Measurements from ENCODE around the gene TUBB8.
"Not testable (repeated sequence)": the region's sequence is repeated elsewhere in the genome, so short reads cannot be mapped to it uniquely, and the experiment has no call there.

The TUBB8 gene

DNA sequence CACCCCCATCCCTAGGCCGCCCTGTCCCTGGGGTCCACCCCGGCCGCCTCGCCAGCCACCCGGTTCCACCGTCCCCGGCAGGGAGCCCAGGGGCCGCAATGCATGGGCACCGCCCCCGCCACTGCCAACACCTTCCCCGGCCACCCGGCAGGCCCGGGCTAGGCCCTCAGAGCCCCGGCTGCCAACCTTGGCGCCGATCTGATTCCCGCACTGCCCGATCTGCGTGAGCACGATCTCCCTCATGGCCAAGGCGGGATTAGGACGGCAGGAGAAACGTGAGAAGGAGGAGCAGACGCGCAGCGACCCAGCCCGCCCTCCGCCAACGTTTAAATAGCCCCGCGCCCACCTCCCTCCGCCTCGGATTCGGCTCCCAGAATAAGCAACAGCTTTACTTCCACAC is at the start of gene TUBB8:
Gene TUBB8 (minus strand): TSS at position 301 of the 400 bp plus-strand sequence. CDS start 58 bp downstream, at position 243.
- FAIRE-seq = no peak

DNA sequence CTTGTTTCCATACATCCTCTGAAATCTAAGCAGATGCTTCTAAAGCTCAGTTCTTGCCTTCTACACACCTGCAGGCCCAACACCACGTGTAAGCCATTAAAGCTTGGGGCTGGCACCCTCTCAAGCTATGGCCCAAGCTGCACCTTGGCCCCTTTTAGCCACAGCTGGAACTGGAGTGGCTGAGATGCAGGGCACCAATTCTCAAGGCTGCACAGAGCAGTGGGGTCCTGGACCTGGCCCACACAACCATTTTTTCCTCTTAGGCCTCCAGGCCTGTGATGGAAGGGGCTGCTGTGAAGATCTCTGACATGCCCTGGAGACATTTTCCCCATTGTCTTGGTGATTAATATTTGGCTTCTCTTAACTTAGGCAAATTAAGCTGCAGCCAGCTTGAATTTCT is 47.4 kb upstream of the TUBB8 start:
- FAIRE-seq = no peak

DNA sequence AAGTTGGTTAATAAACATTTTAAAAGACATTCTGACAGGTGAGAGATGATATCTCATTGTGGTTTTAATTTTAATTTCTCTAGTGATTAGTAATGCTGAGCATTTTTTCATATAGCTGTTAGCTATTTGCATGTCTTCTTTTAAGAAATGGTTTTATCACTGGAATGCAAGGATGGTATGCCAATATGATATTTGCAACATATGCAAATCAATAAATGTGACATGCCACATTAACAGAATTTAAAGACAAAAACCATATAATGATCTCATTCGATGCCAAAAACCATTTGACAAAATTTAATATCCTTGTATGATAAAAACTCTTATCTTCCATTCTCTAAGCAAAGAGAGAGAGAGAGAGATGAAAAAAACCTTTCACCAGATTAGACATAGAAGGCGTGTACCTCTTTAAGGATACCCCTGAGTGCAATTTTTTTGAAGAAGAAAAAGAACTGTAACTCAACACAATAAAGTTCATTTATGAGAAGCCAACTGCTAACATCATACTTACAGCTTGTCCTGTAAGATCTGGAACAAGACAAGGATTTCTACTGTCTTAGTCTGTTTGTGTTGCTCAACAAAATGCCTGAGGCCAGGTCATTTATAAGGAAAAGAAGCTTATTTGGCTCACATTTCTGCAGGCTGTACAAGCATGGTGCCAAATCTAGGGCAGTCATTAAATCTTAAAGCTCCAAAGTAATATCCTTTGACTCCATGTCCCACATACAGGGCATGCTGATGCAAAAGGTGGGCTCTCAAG is 46.4 kb upstream of the TUBB8 start:
- FAIRE-seq = no peak

DNA sequence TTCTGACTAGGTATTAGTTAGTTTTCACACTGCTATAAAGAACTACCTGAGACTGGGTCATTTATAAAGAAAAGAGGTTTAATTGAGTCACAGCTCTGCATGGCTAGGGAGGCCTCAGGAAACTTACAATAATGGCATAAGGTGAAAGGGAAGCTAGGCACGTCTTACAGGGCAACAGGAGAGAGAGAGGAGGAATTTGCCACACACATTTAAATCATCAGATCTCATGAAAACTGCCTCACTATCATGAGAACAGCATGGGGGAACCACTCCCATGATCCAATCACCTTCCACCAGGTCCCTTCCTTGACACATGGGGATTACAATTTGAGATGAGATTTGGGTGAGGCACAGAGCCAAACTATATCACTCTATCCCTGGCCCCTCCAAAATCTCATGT is 45.5 kb upstream of the TUBB8 start:
- no peak for FAIRE-seq

DNA sequence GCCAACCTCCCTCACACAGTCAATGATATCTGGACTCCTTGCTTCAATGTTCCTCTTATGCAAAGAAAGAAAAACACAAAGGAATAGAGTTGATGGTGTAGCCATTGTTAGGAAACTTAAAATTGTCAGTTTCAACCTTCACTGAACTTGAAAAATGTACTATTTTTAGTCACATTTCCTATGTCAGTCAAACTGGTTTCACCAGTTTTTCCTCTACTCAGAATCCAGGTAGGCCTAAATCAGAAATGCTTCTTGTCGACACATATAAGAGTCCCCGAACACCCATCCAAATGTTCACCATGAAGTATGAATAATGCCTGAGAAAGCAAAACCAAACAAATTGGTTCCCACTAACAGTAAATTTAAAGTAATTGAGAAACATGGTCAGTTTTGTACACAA is 43.8 kb upstream of the TUBB8 start:
- no peak for FAIRE-seq

DNA sequence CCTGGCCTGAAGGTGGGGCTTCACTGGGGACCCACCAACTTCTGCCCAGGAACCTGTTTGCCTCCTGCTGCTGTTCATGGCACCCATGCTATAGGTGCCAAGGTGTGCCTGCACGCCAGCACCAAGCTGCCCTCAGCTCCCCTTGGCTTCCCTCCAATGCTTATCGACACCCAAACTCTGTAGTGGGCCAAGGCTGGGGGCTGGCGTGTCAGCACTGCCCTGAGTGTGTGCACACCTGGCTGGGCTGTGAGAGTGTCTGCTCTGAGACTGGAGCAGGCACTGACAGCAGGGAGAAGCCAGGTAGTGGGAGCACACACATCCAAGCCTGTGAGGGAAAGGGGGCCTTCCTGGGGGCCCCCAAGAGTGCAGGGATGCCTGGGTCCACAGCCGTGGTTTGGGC is 43.1 kb upstream of the TUBB8 start:
- no peak for FAIRE-seq

DNA sequence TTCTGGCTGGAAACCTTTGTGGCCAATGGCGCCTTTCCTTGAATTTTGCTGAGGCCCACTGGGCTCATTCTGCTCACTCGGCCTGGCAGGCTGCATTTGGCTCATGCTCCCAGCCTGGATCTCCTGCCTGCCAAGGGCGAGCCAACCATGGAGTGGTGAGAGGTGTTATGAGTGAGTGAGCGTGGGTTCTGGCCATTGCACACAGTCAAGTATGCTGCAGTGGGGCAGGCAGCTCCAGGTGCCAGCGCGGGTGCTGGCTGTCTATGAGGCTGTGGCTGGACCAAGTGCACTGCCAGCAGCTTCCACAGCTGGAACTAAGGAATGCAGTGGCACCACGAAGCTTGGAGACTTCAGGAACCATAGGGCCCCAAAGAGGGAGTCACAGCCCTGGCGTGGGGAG is 42.2 kb upstream of the TUBB8 start:
- FAIRE-seq = no peak

DNA sequence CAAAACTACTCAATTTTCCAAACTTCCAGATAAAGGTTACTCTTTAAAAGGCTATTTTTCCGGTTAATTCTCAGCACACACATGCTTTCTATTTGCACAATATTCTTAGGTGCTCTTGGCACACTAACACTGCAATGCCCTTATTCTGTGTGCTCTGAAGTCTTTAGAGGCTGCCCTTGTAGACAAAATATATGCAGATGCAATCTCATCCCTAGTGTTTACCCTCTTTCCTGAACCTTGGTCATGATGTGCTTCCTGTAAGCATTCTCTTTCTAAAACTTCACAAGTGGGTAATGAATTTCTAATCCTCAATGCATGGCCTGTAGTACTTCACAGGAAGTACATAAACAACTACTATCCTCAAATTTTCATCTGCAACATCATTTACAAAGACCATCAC is 41.1 kb upstream of the TUBB8 start:
- no peak for FAIRE-seq

DNA sequence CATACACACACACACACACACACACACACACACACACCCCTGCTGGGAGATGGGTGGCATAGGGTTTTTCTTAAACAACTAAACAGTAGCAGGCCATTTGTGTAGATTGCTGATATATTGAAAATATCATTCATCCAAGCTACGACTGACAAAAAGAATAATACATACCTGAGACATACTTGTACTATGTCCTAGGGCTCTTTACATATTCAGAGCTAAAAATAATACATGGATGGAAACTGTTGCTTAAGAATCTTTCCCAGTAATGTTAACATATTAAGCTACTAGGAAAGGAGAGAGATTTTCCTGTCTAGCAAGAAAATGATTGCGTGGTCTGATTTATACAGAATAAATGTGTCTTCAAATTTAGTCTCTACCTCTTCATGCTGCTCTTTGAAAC is 40.2 kb upstream of the TUBB8 start:
- no peak for FAIRE-seq

DNA sequence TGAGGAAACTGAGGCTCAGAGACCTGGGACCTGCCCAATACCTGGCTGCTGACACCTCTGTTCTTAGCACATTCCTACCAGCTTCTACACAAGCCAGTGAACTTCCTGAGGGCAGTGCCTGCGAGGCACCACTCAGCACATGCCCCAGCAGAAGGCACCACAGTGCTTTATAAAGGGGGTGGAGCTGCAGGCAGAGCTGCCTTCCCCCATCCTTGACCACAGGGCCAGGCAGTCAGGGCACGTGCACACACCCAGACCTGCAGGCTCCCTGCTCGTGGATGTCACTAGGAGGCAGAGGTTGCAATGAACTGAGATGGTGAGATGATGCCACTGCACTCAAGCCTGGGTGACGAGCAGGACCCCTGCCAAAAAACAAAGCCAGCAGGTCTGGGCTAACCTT is 39.2 kb upstream of the TUBB8 start:
- no peak for FAIRE-seq

DNA sequence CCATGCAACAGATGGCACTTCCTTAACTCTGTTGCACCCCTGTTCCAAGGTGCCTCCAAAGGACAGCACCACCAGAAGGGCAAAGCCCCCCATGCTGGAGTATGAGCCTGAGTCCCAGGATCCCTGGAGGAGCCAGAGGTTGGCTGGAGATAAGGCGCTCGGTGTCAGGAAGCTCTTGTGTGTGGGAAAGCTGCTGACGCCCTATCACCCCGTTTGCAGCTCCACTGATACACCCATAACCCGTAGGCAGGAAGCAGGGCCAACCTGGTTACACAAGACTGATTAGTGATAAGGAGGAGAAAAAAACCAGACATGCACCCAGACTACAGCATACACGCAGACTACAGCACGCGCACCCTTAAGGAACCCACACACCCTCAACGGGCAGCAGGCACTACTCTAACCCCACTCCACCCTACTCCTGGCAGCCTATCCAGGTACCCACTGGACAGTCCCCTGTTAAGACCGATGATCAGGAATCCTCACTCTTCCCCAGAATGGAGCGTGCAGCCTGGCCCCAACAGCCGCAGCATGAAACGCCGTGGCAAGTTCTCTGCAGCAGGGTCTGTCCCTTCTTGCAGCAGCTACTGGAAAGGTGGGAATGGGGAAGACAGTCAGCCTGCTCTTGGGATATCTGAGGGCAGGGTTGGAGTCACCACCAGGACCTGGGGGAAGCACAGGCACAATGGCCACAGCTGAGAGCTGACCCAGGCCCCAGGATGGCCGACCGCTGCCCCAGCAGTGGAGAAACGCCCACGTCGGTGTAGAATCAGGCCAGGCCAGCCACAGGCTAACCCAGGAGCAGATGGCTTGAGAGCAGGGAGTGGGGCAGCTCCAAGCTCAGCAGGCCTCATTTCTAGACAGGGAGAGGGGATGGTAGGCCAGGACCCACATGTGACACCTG is 38.3 kb upstream of the TUBB8 start:
- no peak for FAIRE-seq

DNA sequence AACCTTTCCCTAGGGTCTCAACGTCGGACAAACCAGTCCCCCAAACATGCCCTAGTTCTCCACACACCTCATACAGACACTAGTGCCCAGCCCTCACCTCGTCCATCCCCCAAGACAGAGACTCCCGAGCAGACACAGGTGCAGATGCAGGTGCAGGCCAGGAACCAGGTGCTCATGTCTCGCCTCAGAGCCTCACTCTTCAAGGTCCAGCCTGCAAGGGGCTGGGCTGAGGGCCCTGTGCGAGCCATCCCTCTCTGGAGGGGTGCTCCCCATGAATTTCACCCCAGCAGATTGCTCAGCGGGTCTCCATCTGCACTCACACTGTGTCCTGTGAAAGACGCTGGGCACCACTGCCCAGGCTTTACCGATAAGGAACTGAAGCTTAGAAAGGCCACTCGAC is 36.9 kb upstream of the TUBB8 start:
- no peak for FAIRE-seq

DNA sequence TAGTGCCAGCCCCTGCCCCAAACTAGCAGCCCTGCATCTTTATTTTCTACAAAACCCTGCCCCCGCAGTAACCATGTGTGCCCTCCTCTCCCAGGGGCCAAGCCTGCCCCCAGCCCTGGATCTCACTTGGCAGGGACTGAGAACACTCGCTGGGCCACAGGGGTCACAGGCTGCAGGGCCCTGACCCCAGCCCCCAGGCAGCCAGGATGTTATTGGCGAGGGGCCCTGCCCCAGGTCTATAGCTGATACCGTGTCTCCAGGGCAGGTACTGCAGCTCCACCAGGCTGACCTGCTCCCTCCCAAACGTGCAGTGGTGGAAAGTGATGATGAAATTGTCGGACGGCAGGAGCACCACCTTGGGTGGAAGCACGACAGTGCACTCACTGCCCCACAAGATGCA is 35.9 kb upstream of the TUBB8 start:
- no peak for FAIRE-seq

DNA sequence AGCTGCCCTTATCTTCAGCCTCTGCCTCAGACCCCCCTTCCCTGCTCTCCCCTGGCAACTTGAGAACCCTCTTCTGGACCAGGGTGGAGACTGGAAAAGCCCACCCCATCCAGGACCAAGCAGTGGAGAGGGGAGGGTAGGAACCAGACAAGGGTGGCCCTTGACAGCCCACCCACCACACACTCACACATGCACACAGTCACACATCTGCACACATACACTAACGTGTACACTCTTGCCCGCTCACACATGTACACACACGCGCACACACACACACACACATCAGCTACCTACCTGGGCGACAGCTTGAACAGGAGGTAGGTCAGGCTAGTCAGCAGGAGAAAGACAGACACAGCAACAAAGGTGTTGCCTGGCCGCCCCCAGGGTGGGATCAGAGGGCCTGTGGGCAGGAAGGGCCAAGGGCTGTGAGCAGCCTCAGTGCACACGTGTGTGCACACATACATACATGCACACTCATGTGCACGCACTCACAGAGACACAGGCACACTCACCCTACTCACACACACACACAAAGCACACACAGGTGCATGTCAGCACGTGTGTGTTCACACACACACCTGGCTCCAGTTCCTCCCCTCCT is 34.9 kb upstream of the TUBB8 start:
- no peak for FAIRE-seq

DNA sequence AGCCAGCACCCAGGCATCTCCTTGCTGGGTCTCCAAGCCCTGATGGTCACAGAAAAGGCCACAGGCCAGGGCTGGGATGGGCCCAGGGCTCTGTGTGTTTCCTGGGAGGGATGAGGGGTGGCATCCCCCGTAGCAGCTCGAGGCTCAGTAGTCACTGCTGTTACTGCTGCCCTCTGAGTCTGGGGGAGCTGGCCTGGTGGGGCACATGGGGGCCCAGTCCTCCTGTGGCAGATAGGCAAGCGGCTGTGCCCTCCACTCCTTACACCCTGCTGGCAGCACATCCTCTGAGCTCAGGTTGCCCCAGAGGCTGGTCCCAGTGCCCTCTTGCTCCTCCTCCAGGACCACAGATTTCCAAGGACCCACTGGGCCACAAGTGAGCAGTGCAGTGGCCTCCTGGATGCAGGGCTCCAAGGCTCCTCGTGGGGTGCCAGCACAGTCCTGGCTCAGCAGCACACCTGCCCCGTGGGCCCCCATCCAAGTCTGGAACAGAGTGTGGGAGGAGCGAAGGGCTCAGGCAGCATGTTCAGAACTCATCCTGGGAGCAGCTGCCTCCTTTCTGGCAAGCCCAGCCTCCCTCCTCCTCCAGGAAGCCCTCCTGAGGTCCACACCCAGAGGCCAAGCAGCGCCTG is 31.5 kb upstream of the TUBB8 start:
- no peak for FAIRE-seq

DNA sequence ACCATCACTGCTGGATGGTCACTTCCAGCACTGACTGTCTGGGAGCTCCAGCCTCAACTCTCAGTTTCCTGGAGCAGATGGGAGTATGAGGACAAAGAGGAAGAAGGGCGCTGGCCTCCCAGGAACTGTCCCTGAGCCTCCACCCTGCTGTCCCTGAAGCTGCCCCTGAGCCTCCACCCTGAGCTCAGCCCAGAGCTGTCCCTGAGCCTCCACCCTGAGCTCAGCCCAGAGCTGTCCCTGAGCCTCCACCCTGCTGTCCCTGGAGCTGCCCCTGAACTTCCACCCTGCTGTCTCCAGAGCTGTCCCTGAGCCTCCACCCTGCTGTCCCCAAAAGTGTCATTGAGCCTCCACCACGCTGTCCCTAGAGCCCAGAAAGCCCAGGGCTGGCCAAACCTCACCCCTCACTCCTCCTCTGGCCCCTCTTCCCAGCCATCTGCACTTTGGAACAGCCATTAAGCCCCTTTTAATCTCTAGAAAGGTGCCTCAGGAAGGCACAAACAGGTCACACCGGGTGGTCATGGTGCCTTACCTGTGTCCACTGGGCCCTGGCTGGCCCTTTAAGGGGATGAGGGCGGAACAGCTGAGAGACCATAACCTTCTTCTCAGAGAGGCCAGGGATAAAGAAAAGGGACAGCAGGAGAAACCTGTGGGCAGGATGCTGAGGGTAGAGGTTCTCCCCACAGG is 30.6 kb upstream of the TUBB8 start:
- FAIRE-seq = no peak

DNA sequence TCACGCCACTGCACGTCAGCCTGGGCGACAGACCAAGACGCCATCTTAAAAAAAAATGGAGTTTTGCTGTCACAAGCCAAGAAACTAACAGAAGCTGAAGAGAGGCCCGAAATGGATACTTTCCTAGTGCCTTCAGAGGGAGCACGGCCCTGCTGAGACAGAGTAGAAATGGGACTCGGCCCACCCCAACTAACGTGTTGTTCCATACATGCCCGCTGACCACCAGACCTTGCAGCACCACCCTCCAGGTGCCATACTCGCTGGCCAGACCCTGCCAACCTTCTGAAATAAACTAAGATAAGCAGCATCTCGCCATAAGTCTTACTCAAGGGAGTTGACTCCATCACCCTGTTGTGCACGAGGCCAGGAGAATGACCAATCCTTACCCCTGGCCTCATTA is 29.5 kb upstream of the TUBB8 start:
- FAIRE-seq = no peak

DNA sequence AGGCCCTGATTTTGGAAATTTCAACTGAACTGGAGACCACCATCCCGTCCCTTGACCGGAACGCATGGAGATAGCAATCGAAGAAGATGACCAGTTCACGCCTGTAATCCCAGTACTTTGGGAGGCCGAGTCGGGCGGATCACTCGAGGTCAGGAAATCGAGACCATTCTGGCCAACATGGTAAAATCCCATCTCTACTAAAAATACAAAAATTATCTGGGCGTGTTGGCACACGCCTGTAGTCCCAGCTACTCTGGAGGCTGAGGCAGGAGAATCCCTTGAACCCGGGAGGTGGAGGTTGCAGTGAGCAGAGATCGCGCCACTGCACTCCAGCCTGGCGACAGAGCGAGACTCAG is 25.1 kb upstream of the TUBB8 start:
- not testable (repeated sequence) for FAIRE-seq

DNA sequence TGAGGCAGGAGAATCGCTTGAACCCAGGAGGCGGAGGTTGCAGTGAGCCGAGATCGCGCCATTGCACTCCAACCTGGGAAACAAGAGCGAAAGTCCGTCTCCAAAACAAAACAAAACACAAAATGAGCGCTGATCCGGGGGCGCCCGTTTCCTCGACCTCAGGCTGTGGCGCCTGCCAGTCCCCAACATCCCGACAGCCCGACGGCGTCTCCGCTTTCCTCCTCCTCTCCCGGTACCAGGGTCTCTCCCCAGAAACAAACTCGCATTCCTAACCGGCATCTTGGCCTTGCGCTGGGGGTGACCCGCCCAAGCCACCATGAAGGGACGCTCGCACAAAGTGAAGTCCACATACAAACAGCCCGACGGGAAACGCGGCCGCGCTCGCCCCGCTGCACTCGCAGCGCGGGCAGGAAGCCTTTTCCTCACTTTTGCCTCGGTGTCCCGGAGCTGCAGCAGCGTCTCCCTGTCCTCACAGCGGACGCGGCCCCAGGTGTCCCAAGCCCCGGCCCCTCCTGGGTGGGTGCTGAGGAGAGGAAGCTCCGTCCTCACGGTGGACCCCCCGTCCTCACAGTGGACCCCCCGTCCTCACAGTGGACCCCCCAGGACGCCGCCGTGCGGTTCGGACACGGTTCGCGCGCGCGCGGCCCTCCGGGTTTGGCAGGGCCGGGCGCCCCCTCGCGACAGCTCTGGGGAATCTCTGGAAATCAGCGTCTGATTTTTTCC is 24.6 kb upstream of the TUBB8 start:
- FAIRE-seq = not testable (repeated sequence)

DNA sequence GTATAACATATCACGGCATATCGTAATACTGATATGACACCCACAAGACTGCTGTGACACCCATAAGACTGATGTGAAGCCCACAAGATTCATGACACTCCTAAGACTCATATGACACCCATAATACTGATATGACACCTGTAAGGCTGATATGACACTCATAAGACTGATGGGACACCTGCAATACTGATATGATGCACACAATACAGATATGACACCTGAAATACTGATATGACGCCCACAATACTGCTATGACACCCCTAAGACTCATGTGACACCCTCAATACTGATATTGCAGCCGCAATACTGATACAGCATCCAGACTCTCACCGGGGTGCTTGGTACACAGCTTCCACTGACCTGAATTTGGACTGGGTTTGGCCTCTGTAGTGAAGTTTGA is 19.1 kb upstream of the TUBB8 start:
- not testable (repeated sequence) for FAIRE-seq

DNA sequence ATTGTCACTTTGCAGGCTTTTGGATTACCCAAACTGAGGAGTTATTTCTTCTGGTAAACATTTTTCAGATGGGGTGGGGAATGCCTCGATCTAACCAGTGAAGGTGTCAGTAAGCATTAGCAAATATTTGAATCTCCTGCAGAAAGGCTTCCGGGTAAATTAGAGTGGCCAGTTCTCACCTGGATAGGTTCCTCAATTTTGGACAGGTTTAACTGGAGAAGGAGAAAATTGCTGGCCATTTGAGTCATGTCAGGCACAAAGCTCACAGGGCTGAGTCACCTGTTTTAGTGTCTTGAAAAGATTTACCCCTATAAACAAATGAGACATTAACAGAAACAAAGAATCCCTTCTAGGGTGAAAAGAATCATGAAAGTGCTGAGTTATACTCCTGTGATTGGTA is 830 bp upstream of the TUBB8 start:
- FAIRE-seq = not testable (repeated sequence)

DNA sequence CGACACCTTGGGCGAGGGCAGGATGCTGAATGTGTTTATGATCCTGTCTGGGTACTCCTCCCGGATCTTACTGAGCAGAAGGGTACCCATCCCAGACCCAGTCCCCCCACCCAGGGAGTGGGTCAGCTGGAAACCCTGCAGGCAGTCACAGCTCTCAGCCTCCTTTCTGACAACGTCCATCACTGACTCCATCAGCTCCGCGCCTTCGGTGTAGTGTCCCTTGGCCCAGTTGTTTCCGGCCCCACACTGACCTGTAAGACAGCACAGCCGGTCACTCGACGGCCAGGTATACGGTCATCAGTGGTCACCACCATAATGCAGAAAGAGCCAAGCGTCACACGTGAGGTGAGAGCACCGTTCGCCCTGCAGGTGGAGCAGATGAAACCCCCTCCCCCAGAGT is 1.2 kb downstream of the TUBB8 start:
- not testable (repeated sequence) for FAIRE-seq

All from G401.6 (cell line).